GM12878 (cell line): ENCODE results near the gene AMOTL1. TPM values are rescaled to one million over a fixed set of nuclear protein-coding genes. Genes with fewer than 3 reads are reported as not detected.

Experiments used
- ATAC-seq: fragments of 200-7000 bp; cut with Tn5 transposase; 3 replicates; pipeline ENCODE4 v1.9.1; 2020; ENCODE audit warnings: mild to moderate bottlenecking, moderate library complexity
- BruUV-seq: library from RNA; stranded (reverse); fragments of 400-500 nt; replicated peaks from 2 replicates; lab custom pipeline; 2021; lab: Mats Ljungman, UMichigan
- CTCF ChIA-PET: fragments of 300-600 bp; sonication (Branson Sonifier 250); formaldehyde crosslinking; extraction: SDS; loops from one replicate; lab custom pipeline; 2021; ENCODE audit warnings: inconsistent platforms; lab: Yijun Ruan, JAX
- POLR2A ChIA-PET: fragments of 350-600 bp; formaldehyde crosslinking; extraction: SDS; loops from one replicate; lab custom pipeline; 2021; ENCODE audit warnings: inconsistent platforms; lab: Charles Lee
- RAD21 ChIA-PET: fragments of 300-600 bp; sonication (Branson Sonifier 250); formaldehyde crosslinking; loops from one replicate; lab custom pipeline; 2023; ENCODE audit warnings: antibody characterized with exemption; ENCODE audit not compliant: unreplicated experiment; lab: Charles Lee
- SMC1A ChIA-PET: fragments of 300-600 bp; sonication (Branson Sonifier 250); formaldehyde crosslinking; loops from one replicate; lab custom pipeline; 2023; ENCODE audit not compliant: unreplicated experiment, uncharacterized antibody; lab: Charles Lee
- DNase-seq: peaks from one replicate; pipeline ENCODE4 v3.0.0-alpha.2; 2011; ENCODE audit warnings: low read depth, low spot score
- FAIRE-seq: peaks from 3 replicates; lab custom pipeline; 2011; peaks lifted over from hg19 to GRCh38; lab: Jason Lieb, UNC
- H2AFZ ChIP-seq: 2 replicates; pipeline ENCODE4 v1.6.0; 2011; ENCODE audit warnings: low read depth, low read length, control low read depth; ENCODE audit not compliant: control insufficient read depth
- H3K27ac ChIP-seq: 2 replicates; pipeline ENCODE4 v1.5.1; 2011; ENCODE audit warnings: control low read depth; ENCODE audit not compliant: control insufficient read depth, insufficient read depth
- H3K27me3 ChIP-seq, 2 experiments: replicated peaks in 1 of 2; 2 replicates each; pipeline versions ENCODE4 v1.6.0 to v1.6.1; 2011; ENCODE audit warnings: low read length in 1 of 2; ENCODE audit not compliant: control insufficient read depth in 2 of 2, insufficient read depth in 2 of 2
- H3K36me3 ChIP-seq, 2 experiments: 2 replicates each; pipeline ENCODE4 v1.5.1; 2011; ENCODE audit warnings: low read length in 1 of 2; ENCODE audit not compliant: control insufficient read depth in 2 of 2, insufficient read depth in 2 of 2
- H3K4me1 ChIP-seq: 2 replicates; pipeline ENCODE4 v1.6.1; 2011; ENCODE audit warnings: mild to moderate bottlenecking, low read length, moderate library complexity, mixed read lengths; ENCODE audit not compliant: control insufficient read depth, insufficient read depth
- H3K4me2 ChIP-seq: 2 replicates; pipeline ENCODE4 v1.6.0; 2011; ENCODE audit warnings: control low read depth; ENCODE audit not compliant: control insufficient read depth, insufficient read depth
- H3K4me3 ChIP-seq: fragments of 200-600 bp; sonication (generic); 2 replicates; pipeline ENCODE4 v1.5.1; 2016
- H3K79me2 ChIP-seq: 2 replicates; pipeline ENCODE4 v1.6.0; 2011; ENCODE audit warnings: low read length; ENCODE audit not compliant: control insufficient read depth, insufficient read depth
- H3K9ac ChIP-seq: 2 replicates; pipeline ENCODE4 v1.8.0; 2011; ENCODE audit warnings: low read length, control low read depth, mixed read lengths; ENCODE audit not compliant: control insufficient read depth, insufficient read depth
- H3K9me3 ChIP-seq: replicated peaks from 3 replicates; pipeline ENCODE4 v1.5.1; 2011; ENCODE audit warnings: mild to moderate bottlenecking, low read length; ENCODE audit not compliant: control insufficient read depth, insufficient read depth
- H4K20me1 ChIP-seq: 2 replicates; pipeline ENCODE4 v1.6.0; 2011; ENCODE audit not compliant: control insufficient read depth, insufficient read depth
- BRCA1 ChIP-seq: IDR thresholded peaks from 2 replicates; pipeline ENCODE4 v1.6.1; 2011; ENCODE audit warnings: low read depth, low read length, improper control_type of control experiment
- NFYA ChIP-seq: IDR thresholded peaks from 2 replicates; pipeline ENCODE4 v1.6.1; 2011; ENCODE audit warnings: low read depth, mild to moderate bottlenecking, low read length, improper control_type of control experiment, borderline replicate concordance
- PML ChIP-seq: IDR thresholded peaks from 2 replicates; pipeline ENCODE4 v1.6.1; 2012; ENCODE audit warnings: low read length, inconsistent platforms
- POU2F2 ChIP-seq: IDR thresholded peaks from 3 replicates; pipeline ENCODE4 v1.6.1; 2011; ENCODE audit warnings: low read depth, mild to moderate bottlenecking, low read length, borderline replicate concordance
- SP1 ChIP-seq: IDR thresholded peaks from one replicate; pipeline ENCODE4 v1.6.1; 2011; ENCODE audit warnings: low read depth, low read length
- WGBS: methylation state at CpG from one replicate; pipeline ENCODE4 v1.1.6; 2016; ENCODE audit warnings: low lambda C conversion rate; ENCODE audit not compliant: insufficient replicate concordance, insufficient coverage; ENCODE audit errors: missing lambda C conversion rate; 5-methylcytosine and 5-hydroxymethylcytosine counted together
- in situ Hi-C: fragments of 300-500 bp; cut with MboI; formaldehyde crosslinking; loops from 9 replicates; pipeline ENCODE4 v1.14.3; 2018; ENCODE audit warnings: mixed read lengths
- intact Hi-C: fragments of 100-400 bp; cut with micrococcal nuclease; formaldehyde crosslinking; loops from one replicate; pipeline ENCODE4 v1.14.2; 2022; ENCODE audit not compliant: unreplicated experiment
- polyA plus RNA-seq, 11 experiments: library from polyadenylated mRNA; depleted of rRNA in 4 of 11; unstranded in 6 of 11; stranded (reverse) in 5 of 11; fragments of >200 nt; fragmentation: Nextera tagmentation in 4 of 11; fragmentation: Illumina TruSeq in 1 of 11; extraction: Ambion mirVana in 4 of 11; extraction: Trizol in 1 of 11; gene quantifications; 1 replicate in 1 of 11; 2 replicates in 10 of 11; pipeline versions ENCODE4 v1.2.1 to v1.2.3, GENCODE V29; 2011 to 2016; ENCODE audit warnings: inconsistent platforms in 2 of 11, missing spikeins in 2 of 11, low read depth in 1 of 11
- total RNA-seq, 4 experiments: library from RNA; depleted of rRNA in 3 of 4; stranded (reverse); fragments of >200 nt in 3 of 4; fragmentation: Illumina TruSeq in 1 of 4; extraction: Trizol in 1 of 4; gene quantifications; 2 replicates each; pipeline versions ENCODE4 v1.2.1 to v1.2.3, GENCODE V29; 2013 to 2021
- TF ChIP-seq, protein P1 (sequence below): fragments of 450-650 bp; IDR thresholded peaks from 2 replicates; pipeline ENCODE4 v1.6.1; 2016; ENCODE audit warnings: mild to moderate bottlenecking
- TF ChIP-seq, protein P2 (sequence below): fragments of 450-650 bp; IDR thresholded peaks from 2 replicates; pipeline ENCODE4 v1.6.1; 2017; ENCODE audit warnings: mild to moderate bottlenecking, low read depth, inconsistent platforms; ENCODE audit not compliant: poor library complexity, severe bottlenecking

The AMOTL1 gene
- total and polyA plus RNA-seq, 10 of the 15 experiments (the other 5 are each of a cell fraction or from before 2014, with no cell fraction given) = under 0.01 to 0.41 (median 0.01) TPM; not detected in 7

DNA sequence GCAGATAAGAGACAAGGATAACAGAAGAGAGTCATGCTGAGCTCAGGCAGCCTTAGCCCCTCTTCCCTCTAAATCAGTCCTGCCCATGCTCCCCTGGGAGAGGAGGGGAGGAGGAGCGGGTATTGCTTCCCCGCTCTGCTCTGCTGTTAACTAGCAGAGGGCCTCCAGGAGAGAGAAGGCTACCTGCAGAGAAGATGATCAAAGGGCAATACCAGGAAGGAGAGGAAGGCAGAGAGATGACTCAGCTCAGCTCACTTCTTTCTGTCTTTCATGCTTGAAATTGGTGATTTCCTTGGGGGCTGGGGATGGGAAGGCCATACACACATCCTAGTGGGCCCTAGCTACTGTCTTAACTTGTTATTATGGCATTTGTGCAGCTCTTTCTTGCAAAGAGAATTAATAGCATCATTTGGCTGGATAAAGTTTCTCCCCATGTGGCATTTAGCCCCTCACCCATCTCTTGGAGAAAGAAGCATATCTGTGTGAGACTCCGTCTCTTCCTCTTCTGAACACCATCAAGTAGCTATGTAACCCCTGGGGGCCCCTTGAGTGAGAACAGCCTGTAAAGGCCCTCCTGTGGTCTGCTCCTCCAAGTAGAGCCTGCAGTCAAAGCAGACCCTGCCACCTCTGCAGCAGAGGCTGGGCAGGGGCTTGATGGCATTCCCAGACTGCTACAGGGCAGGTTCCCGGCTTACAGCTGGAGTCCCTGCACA, 33.4 kb upstream of the AMOTL1 start:
- H3K4me1 ChIP-seq = no peaks in the 10 kb centered on the region
- CTCF ChIA-PET = interaction anchor here (0.7 to 1.8 kb wide), 5 partner anchors 11 to 132 kb away, joined by 3 to 5 read pairs (median 4); no protein-coding TSS in a partner anchor
- FAIRE-seq = no peak
- H2AFZ ChIP-seq = no peak overlapping the region
- no peak overlapping the region for H3K27ac ChIP-seq
- intact Hi-C loops (no loop called here), in situ Hi-C loops (no loop called here)
- RAD21 ChIA-PET = no interaction called here
- DNase-seq = no peak
- BruUV-seq = no TSS peak
- no peaks in the 10 kb centered on the region for H3K79me2 ChIP-seq
- H3K27me3 ChIP-seq = peaks cover 3% of the 10 kb centered on the region in 2 experiments; a peak in 3 of 4 replicates
- H3K9ac ChIP-seq = no peak overlapping the region
- TF ChIP-seq, protein P1, sequence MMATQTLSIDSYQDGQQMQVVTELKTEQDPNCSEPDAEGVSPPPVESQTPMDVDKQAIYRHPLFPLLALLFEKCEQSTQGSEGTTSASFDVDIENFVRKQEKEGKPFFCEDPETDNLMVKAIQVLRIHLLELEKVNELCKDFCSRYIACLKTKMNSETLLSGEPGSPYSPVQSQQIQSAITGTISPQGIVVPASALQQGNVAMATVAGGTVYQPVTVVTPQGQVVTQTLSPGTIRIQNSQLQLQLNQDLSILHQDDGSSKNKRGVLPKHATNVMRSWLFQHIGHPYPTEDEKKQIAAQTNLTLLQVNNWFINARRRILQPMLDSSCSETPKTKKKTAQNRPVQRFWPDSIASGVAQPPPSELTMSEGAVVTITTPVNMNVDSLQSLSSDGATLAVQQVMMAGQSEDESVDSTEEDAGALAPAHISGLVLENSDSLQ = no peak
- TF ChIP-seq, protein P2, sequence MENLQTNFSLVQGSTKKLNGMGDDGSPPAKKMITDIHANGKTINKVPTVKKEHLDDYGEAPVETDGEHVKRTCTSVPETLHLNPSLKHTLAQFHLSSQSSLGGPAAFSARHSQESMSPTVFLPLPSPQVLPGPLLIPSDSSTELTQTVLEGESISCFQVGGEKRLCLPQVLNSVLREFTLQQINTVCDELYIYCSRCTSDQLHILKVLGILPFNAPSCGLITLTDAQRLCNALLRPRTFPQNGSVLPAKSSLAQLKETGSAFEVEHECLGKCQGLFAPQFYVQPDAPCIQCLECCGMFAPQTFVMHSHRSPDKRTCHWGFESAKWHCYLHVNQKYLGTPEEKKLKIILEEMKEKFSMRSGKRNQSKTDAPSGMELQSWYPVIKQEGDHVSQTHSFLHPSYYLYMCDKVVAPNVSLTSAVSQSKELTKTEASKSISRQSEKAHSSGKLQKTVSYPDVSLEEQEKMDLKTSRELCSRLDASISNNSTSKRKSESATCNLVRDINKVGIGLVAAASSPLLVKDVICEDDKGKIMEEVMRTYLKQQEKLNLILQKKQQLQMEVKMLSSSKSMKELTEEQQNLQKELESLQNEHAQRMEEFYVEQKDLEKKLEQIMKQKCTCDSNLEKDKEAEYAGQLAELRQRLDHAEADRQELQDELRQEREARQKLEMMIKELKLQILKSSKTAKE = no peak
- TF ChIP-seq PML (no peak), BRCA1 (no peak), POU2F2 (no peak), NFYA (no peak), SP1 (no peak)
- H3K9me3 ChIP-seq = no peaks in the 10 kb centered on the region
- WGBS = 36% methylated on average over 2 of the region's 4 CpGs
- POLR2A ChIA-PET = no interaction called here
- no peaks in the 10 kb centered on the region for H4K20me1 ChIP-seq
- SMC1A ChIA-PET = interaction anchor here (1.0 to 2.0 kb wide), 3 partner anchors 9 to 163 kb away, joined by 3 to 7 read pairs (median 6); no protein-coding TSS in a partner anchor
- no peak overlapping the region for H3K4me3 ChIP-seq
- H3K4me2 ChIP-seq = no peak overlapping the region
- peak; percentile 44 for ATAC-seq
- H3K36me3 ChIP-seq = no peaks in the 10 kb centered on the region
